Skeletal muscle satellite cell (primary cell): ENCODE data around the gene RBP3.
"Not testable (repeated sequence)": the region's sequence is repeated elsewhere in the genome, so short reads cannot be mapped to it uniquely, and the experiment has no call there.

ENCODE experiments used
- H3K27me3 ChIP-seq: 2 replicates; pipeline ENCODE4 v1.7.0; 2013; ENCODE audit warnings: low read length; ENCODE audit not compliant: control insufficient read depth, insufficient read depth
- H3K36me3 ChIP-seq: 2 replicates; pipeline ENCODE4 v1.7.0; 2013; ENCODE audit warnings: mild to moderate bottlenecking, control low read depth, low read length; ENCODE audit not compliant: insufficient read depth
- H3K4me1 ChIP-seq: 2 replicates; pipeline ENCODE4 v1.7.0; 2013; ENCODE audit warnings: low read length; ENCODE audit not compliant: control insufficient read depth, insufficient read depth
- H3K4me2 ChIP-seq: 2 replicates; pipeline ENCODE4 v1.7.0; 2013; ENCODE audit warnings: mild to moderate bottlenecking, low read length
- H3K4me3 ChIP-seq: 2 replicates; pipeline ENCODE4 v1.7.0; 2013; ENCODE audit warnings: low read length
- H3K9ac ChIP-seq: 2 replicates; pipeline ENCODE4 v1.7.0; 2013; ENCODE audit warnings: mild to moderate bottlenecking, low read depth, low read length, moderate library complexity
- H3K9me3 ChIP-seq: replicated peaks from 2 replicates; pipeline ENCODE4 v1.7.0; 2013; ENCODE audit warnings: mild to moderate bottlenecking, control low read depth, low read length

The RBP3 gene

GRCh38 chr10:47380341-47381102 is 32.4 kb downstream of the RBP3 start:
- Histone ChIP-seq H3K4me2 (no peak overlapping the region), H3K4me1 (peaks cover 9% of the 10 kb centered on the region), H3K4me3 (no peak overlapping the region), H3K9me3 (no peaks in the 10 kb centered on the region), H3K27me3 (peaks cover 82% of the 10 kb centered on the region), H3K36me3 (no peaks in the 10 kb centered on the region), H3K9ac (no peak overlapping the region)

- Histone ChIP-seq H3K4me1 (peaks cover 9% of the 10 kb centered on the region), H3K4me3 (no peak overlapping the region), H3K9me3 (no peaks in the 10 kb centered on the region), H3K27me3 (peaks cover 76% of the 10 kb centered on the region), H3K9ac (no peak overlapping the region), H3K4me2 (no peak overlapping the region), H3K36me3 (no peaks in the 10 kb centered on the region)
These were observed 32.9 kb downstream of the RBP3 start for GRCh38 chr10:47381103-47381395.

GRCh38 chr10:47381427-47382379 is 33.5 kb downstream of the RBP3 start:
- Histone ChIP-seq H3K9ac (no peak overlapping the region), H3K9me3 (no peaks in the 10 kb centered on the region), H3K4me1 (peaks cover 9% of the 10 kb centered on the region), H3K27me3 (peaks cover 71% of the 10 kb centered on the region), H3K4me3 (no peak overlapping the region), H3K36me3 (no peaks in the 10 kb centered on the region), H3K4me2 (no peak overlapping the region)

- H3K27me3 ChIP-seq = peaks cover 54% of the 10 kb centered on the region
These were observed 35.3 kb downstream of the RBP3 start for GRCh38 chr10:47383261-47384147.

GRCh38 chr10:47384148-47384921 is 36.2 kb downstream of the RBP3 start, which contains the start of gene ZNF488:
ZNF488 (minus strand) TSS chr10:47384293; CDS start chr10:47368829, 15,464 bp downstream.
- Histone ChIP-seq H3K9me3 (no peaks in the 10 kb centered on the region), H3K4me1 (peaks cover 9% of the 10 kb centered on the region), H3K9ac (peak within 1 kb of the TSS; percentile 77), H3K27me3 (peaks cover 49% of the 10 kb centered on the region), H3K4me3 (peak within 1 kb of the TSS; percentile 91), H3K4me2 (peak within 1 kb of the TSS; percentile 96), H3K36me3 (no peaks in the 10 kb centered on the region)

More at GRCh38 chr10:47383261-47384147, 35.3 kb downstream of the RBP3 start:
- Histone ChIP-seq H3K4me3 (peak overlapping the region; percentile 91), H3K9ac (no peak overlapping the region), H3K36me3 (no peaks in the 10 kb centered on the region), H3K4me2 (peak overlapping the region; percentile 96), H3K9me3 (no peaks in the 10 kb centered on the region), H3K4me1 (peaks cover 9% of the 10 kb centered on the region)

- H3K36me3 ChIP-seq, H3K9ac ChIP-seq, H3K4me1 ChIP-seq, H3K4me2 ChIP-seq, H3K9me3 ChIP-seq, H3K4me3 ChIP-seq: not testable (repeated sequence)
- peaks cover 39% of the 10 kb centered on the region for H3K27me3 ChIP-seq
These were observed 37.9 kb downstream of the RBP3 start for GRCh38 chr10:47386104-47386503.

- no peak overlapping the region for H3K4me2 ChIP-seq
- no peaks in the 10 kb centered on the region for H3K36me3 ChIP-seq
- no peaks in the 10 kb centered on the region for H3K9me3 ChIP-seq
- peaks cover 24% of the 10 kb centered on the region for H3K27me3 ChIP-seq
- peaks cover 7% of the 10 kb centered on the region for H3K4me1 ChIP-seq
- H3K9ac ChIP-seq = no peak overlapping the region
- no peak overlapping the region for H3K4me3 ChIP-seq
These were observed 40.7 kb downstream of the RBP3 start for GRCh38 chr10:47388879-47389278.

GRCh38 chr10:47389619-47390018 is 41.5 kb downstream of the RBP3 start:
- H3K9me3 ChIP-seq = no peaks in the 10 kb centered on the region
- H3K4me2 ChIP-seq = no peak overlapping the region
- H3K4me3 ChIP-seq = no peak overlapping the region
- peaks cover 5% of the 10 kb centered on the region for H3K4me1 ChIP-seq
- H3K36me3 ChIP-seq = no peaks in the 10 kb centered on the region
- no peak overlapping the region for H3K9ac ChIP-seq
- H3K27me3 ChIP-seq = peaks cover 28% of the 10 kb centered on the region

- H3K4me1 ChIP-seq = no peaks in the 10 kb centered on the region
- no peak overlapping the region for H3K4me2 ChIP-seq
- H3K36me3 ChIP-seq = no peaks in the 10 kb centered on the region
- H3K27me3 ChIP-seq = peaks cover 56% of the 10 kb centered on the region
- H3K9ac ChIP-seq = no peak overlapping the region
- H3K9me3 ChIP-seq = peaks cover 2% of the 10 kb centered on the region
- no peak overlapping the region for H3K4me3 ChIP-seq
These were observed 48.2 kb downstream of the RBP3 start for GRCh38 chr10:47396311-47396717.

- Histone ChIP-seq H3K36me3 (no peaks in the 10 kb centered on the region), H3K9ac (no peak overlapping the region), H3K9me3 (peaks cover 2% of the 10 kb centered on the region), H3K27me3 (peaks cover 52% of the 10 kb centered on the region), H3K4me1 (peaks cover under 1% of the 10 kb centered on the region), H3K4me2 (no peak overlapping the region), H3K4me3 (no peak overlapping the region)
These were observed 49.1 kb downstream of the RBP3 start for GRCh38 chr10:47397256-47397655.
